Trophoblast cell (in vitro differentiated cells and primary cell): Measurements from ENCODE around the gene ITGA3.

ENCODE experiments used
- DNase-seq, 2 donors: peaks; one replicate each; pipeline ENCODE4 v3.0.0-alpha.2; 2016
- H2AFZ ChIP-seq: 2 replicates; pipeline ENCODE4 v1.6.1; 2013; ENCODE audit warnings: low read length, moderate library complexity, mild to moderate bottlenecking; ENCODE audit not compliant: insufficient read depth, poor library complexity
- H2AK5ac ChIP-seq: 2 replicates; pipeline ENCODE4 v1.6.1; 2013; ENCODE audit warnings: mild to moderate bottlenecking, low read length
- H2BK120ac ChIP-seq: 2 replicates; pipeline ENCODE4 v1.6.1; 2013; ENCODE audit warnings: low read length, mild to moderate bottlenecking, moderate library complexity; ENCODE audit not compliant: insufficient read depth, poor library complexity
- H2BK12ac ChIP-seq: 2 replicates; pipeline ENCODE4 v1.6.1; 2013; ENCODE audit warnings: mild to moderate bottlenecking, low read length, moderate library complexity
- H2BK5ac ChIP-seq: 2 replicates; pipeline ENCODE4 v1.6.1; 2013; ENCODE audit warnings: low read length, low read depth, moderate library complexity, mild to moderate bottlenecking; ENCODE audit not compliant: poor library complexity
- H3K14ac ChIP-seq: 2 replicates; pipeline ENCODE4 v1.6.1; 2013; ENCODE audit warnings: mild to moderate bottlenecking, low read length
- H3K18ac ChIP-seq: 2 replicates; pipeline ENCODE4 v1.6.1; 2013; ENCODE audit warnings: mild to moderate bottlenecking, low read length
- H3K23ac ChIP-seq: 2 replicates; pipeline ENCODE4 v1.6.1; 2013; ENCODE audit warnings: low read length
- H3K27ac ChIP-seq: 2 replicates; pipeline ENCODE4 v1.5.1; 2013; ENCODE audit warnings: low read depth, mild to moderate bottlenecking, inconsistent platforms, low read length, moderate library complexity
- H3K27me3 ChIP-seq: 2 replicates; pipeline ENCODE4 v1.6.1; 2013; ENCODE audit warnings: inconsistent platforms, mild to moderate bottlenecking, low read length, moderate library complexity; ENCODE audit not compliant: insufficient read depth
- H3K36me3 ChIP-seq, 2 experiments: 1 replicate in 1 of 2; 2 replicates in 1 of 2; pipeline ENCODE4 v1.6.1; 2013; ENCODE audit warnings: low read length in 2 of 2, mild to moderate bottlenecking in 2 of 2, moderate library complexity in 1 of 2; ENCODE audit not compliant: insufficient read depth in 2 of 2, control insufficient read depth in 1 of 2
- H3K4ac ChIP-seq: 2 replicates; pipeline ENCODE4 v1.6.1; 2013; ENCODE audit warnings: low read depth, mild to moderate bottlenecking, low read length, moderate library complexity
- H3K4me1 ChIP-seq, 2 experiments: 1 replicate in 1 of 2; 2 replicates in 1 of 2; pipeline ENCODE4 v1.6.1; 2013; ENCODE audit warnings: low read length in 2 of 2, mild to moderate bottlenecking in 2 of 2, moderate library complexity in 1 of 2; ENCODE audit not compliant: insufficient read depth in 2 of 2, control insufficient read depth in 1 of 2
- H3K4me2 ChIP-seq: 2 replicates; pipeline ENCODE4 v1.6.1; 2013; ENCODE audit warnings: inconsistent platforms, mild to moderate bottlenecking, low read length, moderate library complexity
- H3K4me3 ChIP-seq: 2 replicates; pipeline ENCODE4 v1.5.1; 2013; ENCODE audit warnings: mild to moderate bottlenecking, low read depth, low read length, inconsistent platforms
- H3K79me1 ChIP-seq: one replicate; pipeline ENCODE4 v1.6.1; 2013; ENCODE audit warnings: low read length
- H3K79me2 ChIP-seq: 2 replicates; pipeline ENCODE4 v1.6.1; 2013; ENCODE audit warnings: low read length, mild to moderate bottlenecking; ENCODE audit not compliant: control insufficient read depth, insufficient read depth, poor library complexity
- H3K9ac ChIP-seq: 2 replicates; pipeline ENCODE4 v1.6.1; 2013; ENCODE audit warnings: mild to moderate bottlenecking, low read length
- H3K9me3 ChIP-seq: 2 replicates; pipeline ENCODE4 v1.6.1; 2013; ENCODE audit warnings: low read depth, mild to moderate bottlenecking, control low read depth, inconsistent platforms, low read length; ENCODE audit not compliant: insufficient read depth
- H4K12ac ChIP-seq: 2 replicates; pipeline ENCODE4 v1.6.1; 2013; ENCODE audit warnings: low read depth, mild to moderate bottlenecking, low read length, moderate library complexity
- H4K8ac ChIP-seq: 2 replicates; pipeline ENCODE4 v1.6.1; 2013; ENCODE audit warnings: low read depth, mild to moderate bottlenecking, low read length, moderate library complexity
- H4K91ac ChIP-seq: one replicate; pipeline ENCODE4 v1.6.1; 2013; ENCODE audit warnings: low read depth, mild to moderate bottlenecking, low read length, moderate library complexity
- WGBS: extraction: QIAGEN DNeasy Blood & Tissue Kit; methylation state at CpG from one replicate; pipeline ENCODE4 v1.1.7; 2013; ENCODE audit warnings: missing lambda C conversion rate; ENCODE audit not compliant: insufficient read length, insufficient coverage; ENCODE audit errors: extremely low coverage; 5-methylcytosine and 5-hydroxymethylcytosine counted together

Gene ITGA3

GRCh38 chr17:50045154-50045553, 10.8 kb upstream of the ITGA3 start:
- no peak overlapping the region for H3K4me3 ChIP-seq
- no peak overlapping the region for H2BK12ac ChIP-seq
- H2BK5ac ChIP-seq, result no peak overlapping the region
- peaks cover 2% of the 10 kb centered on the region for H3K79me1 ChIP-seq
- no peak overlapping the region for H4K12ac ChIP-seq
- DNase-seq, result no peak
- H4K8ac ChIP-seq, result no peak overlapping the region
- no peak overlapping the region for H2BK120ac ChIP-seq
- no peak overlapping the region for H3K27ac ChIP-seq
- no peak overlapping the region for H3K4me2 ChIP-seq
- no peak overlapping the region for H3K14ac ChIP-seq
- peaks cover 1% of the 10 kb centered on the region for H3K79me2 ChIP-seq
- WGBS, result no CpG with 5 or more reads among the region's 4 CpGs
- no peak overlapping the region for H3K18ac ChIP-seq
- H3K36me3 ChIP-seq, result no peaks in the 10 kb centered on the region
- no peak overlapping the region for H3K9ac ChIP-seq
- H4K91ac ChIP-seq, result no peak overlapping the region
- peaks cover 16 to 20% of the 10 kb centered on the region in 2 experiments for H3K4me1 ChIP-seq
- H2AK5ac ChIP-seq, result no peak overlapping the region
- H3K23ac ChIP-seq, result no peak overlapping the region
- no peaks in the 10 kb centered on the region for H3K9me3 ChIP-seq
- no peaks in the 10 kb centered on the region for H3K27me3 ChIP-seq
- H2AFZ ChIP-seq, result no peak overlapping the region
- no peak overlapping the region for H3K4ac ChIP-seq

DNA sequence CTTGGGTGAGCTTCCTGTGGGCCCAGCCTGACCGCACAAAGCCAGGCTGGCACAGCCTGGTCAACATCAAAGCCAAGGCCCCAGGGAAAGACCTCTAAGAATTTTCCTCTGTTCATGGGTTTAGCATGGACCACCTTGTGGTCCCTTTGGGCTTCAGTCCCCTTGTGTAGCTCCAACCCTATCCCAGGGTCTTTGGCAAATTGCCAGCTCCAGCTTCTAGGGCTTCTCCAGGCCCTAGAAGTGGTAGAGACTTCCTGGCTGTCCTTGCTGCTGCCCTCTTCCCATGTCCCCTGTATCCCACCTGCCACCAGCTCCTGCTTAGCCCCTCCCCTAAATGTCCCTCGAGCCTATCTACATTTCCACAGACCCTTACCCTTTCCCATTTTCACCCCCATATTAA, 9.7 kb upstream of the ITGA3 start:
- H2BK5ac ChIP-seq, result no peak overlapping the region
- no peak overlapping the region for H2BK120ac ChIP-seq
- no peak overlapping the region for H3K9ac ChIP-seq
- H4K12ac ChIP-seq, result no peak overlapping the region
- H3K23ac ChIP-seq, result no peak overlapping the region
- no CpG with 5 or more reads among the region's 2 CpGs for WGBS
- H3K9me3 ChIP-seq, result no peaks in the 10 kb centered on the region
- H3K27me3 ChIP-seq, result no peaks in the 10 kb centered on the region
- H2AK5ac ChIP-seq, result no peak overlapping the region
- H4K8ac ChIP-seq, result no peak overlapping the region
- no peak overlapping the region for H3K18ac ChIP-seq
- H3K4me1 ChIP-seq, result peaks cover 26 to 30% of the 10 kb centered on the region in 2 experiments
- no peaks in the 10 kb centered on the region for H3K36me3 ChIP-seq
- no peak overlapping the region for H3K4me2 ChIP-seq
- H3K4ac ChIP-seq, result no peak overlapping the region
- peaks cover 1% of the 10 kb centered on the region for H3K79me2 ChIP-seq
- H3K4me3 ChIP-seq, result no peak overlapping the region
- H4K91ac ChIP-seq, result no peak overlapping the region
- peaks cover 9% of the 10 kb centered on the region for H3K79me1 ChIP-seq
- H2BK12ac ChIP-seq, result no peak overlapping the region
- H3K27ac ChIP-seq, result no peak overlapping the region
- H3K14ac ChIP-seq, result no peak overlapping the region
- no peak for DNase-seq
- no peak overlapping the region for H2AFZ ChIP-seq

DNA sequence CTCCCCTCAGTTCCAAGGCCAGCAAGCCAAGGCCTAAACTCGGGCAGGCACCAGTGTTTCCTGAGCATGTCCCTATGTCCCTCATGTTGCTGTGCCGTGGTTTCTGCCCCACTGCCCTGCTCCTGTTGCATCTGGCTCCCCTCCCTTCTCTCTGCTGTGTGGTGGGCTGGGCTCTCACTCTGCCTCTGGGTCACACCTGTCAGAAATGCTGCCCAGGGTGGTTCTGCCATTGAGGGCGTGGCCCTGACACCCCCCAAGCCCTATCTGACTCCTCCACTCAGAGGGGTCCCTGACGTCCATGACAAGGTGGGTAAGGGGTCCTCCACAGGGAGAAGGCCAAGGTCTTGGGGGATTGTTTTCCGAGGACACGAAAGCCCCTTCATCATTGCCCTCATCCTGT, 9.2 kb upstream of the ITGA3 start:
- WGBS, result no CpG with 5 or more reads among the region's 6 CpGs
- no peaks in the 10 kb centered on the region for H3K27me3 ChIP-seq
- no peak overlapping the region for H3K14ac ChIP-seq
- peaks cover 14% of the 10 kb centered on the region for H3K79me1 ChIP-seq
- no peak overlapping the region for H2BK12ac ChIP-seq
- H2AK5ac ChIP-seq, result no peak overlapping the region
- no peak overlapping the region for H3K23ac ChIP-seq
- H3K4me2 ChIP-seq, result no peak overlapping the region
- no peak overlapping the region for H3K4ac ChIP-seq
- H4K8ac ChIP-seq, result no peak overlapping the region
- H3K36me3 ChIP-seq, result no peaks in the 10 kb centered on the region
- no peak for DNase-seq
- H4K12ac ChIP-seq, result no peak overlapping the region
- no peak overlapping the region for H3K4me3 ChIP-seq
- H3K9ac ChIP-seq, result no peak overlapping the region
- H4K91ac ChIP-seq, result no peak overlapping the region
- H2BK5ac ChIP-seq, result no peak overlapping the region
- H2AFZ ChIP-seq, result no peak overlapping the region
- no peaks in the 10 kb centered on the region for H3K9me3 ChIP-seq
- H3K27ac ChIP-seq, result no peak overlapping the region
- H2BK120ac ChIP-seq, result no peak overlapping the region
- H3K4me1 ChIP-seq, result peaks cover 30 to 35% of the 10 kb centered on the region in 2 experiments
- H3K79me2 ChIP-seq, result peaks cover 1% of the 10 kb centered on the region
- no peak overlapping the region for H3K18ac ChIP-seq

GRCh38 chr17:50047083-50047482, 8.8 kb upstream of the ITGA3 start:
- peaks cover 17% of the 10 kb centered on the region for H3K79me1 ChIP-seq
- no CpG with 5 or more reads among the region's 6 CpGs for WGBS
- no peak overlapping the region for H2AFZ ChIP-seq
- H2BK12ac ChIP-seq, result no peak overlapping the region
- no peak overlapping the region for H3K23ac ChIP-seq
- no peak for DNase-seq
- no peak overlapping the region for H3K4me2 ChIP-seq
- H2BK120ac ChIP-seq, result no peak overlapping the region
- H3K27ac ChIP-seq, result no peak overlapping the region
- no peaks in the 10 kb centered on the region for H3K27me3 ChIP-seq
- peak overlapping the region; percentile 25 for H4K91ac ChIP-seq
- H2AK5ac ChIP-seq, result peak overlapping the region; percentile 42
- no peaks in the 10 kb centered on the region for H3K9me3 ChIP-seq
- H3K18ac ChIP-seq, result no peak overlapping the region
- peak overlapping the region; percentile 23 for H2BK5ac ChIP-seq
- H3K4me3 ChIP-seq, result no peak overlapping the region
- H3K14ac ChIP-seq, result peak overlapping the region; percentile 66
- H3K4ac ChIP-seq, result no peak overlapping the region
- H3K79me2 ChIP-seq, result peaks cover 3% of the 10 kb centered on the region
- H4K8ac ChIP-seq, result no peak overlapping the region
- no peaks in the 10 kb centered on the region for H3K36me3 ChIP-seq
- H3K9ac ChIP-seq, result no peak overlapping the region
- H4K12ac ChIP-seq, result no peak overlapping the region
- H3K4me1 ChIP-seq, result peaks cover 34 to 39% of the 10 kb centered on the region in 2 experiments
